ENCODE measurements around the gene GEN1. TPM values are rescaled to one million over a fixed set of nuclear protein-coding genes. Genes with fewer than 3 reads are reported as not detected.

Gene GEN1
- total RNA-seq, 1 experiment from 2014 or later = 23.7 TPM

DNA sequence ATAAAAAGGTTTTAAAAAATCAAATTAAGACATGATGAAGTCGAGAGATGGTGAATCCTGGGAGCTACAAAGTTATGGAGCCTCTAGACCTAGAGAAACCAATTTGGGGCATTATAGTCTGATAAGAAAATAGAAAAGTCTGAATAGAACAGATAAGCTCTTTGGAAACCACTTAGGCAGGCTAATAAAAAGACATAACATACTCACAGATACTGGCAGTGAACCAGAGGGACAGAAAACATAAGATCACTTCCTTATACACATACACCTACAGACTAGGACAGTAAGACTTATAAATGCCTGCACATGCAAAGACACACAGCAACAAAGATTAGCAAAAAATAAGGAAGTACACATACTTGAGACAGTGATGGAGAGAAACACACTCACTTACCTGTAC is 20.3 kb upstream of the GEN1 start (continued):
- TF ChIP-seq, protein P1, sequence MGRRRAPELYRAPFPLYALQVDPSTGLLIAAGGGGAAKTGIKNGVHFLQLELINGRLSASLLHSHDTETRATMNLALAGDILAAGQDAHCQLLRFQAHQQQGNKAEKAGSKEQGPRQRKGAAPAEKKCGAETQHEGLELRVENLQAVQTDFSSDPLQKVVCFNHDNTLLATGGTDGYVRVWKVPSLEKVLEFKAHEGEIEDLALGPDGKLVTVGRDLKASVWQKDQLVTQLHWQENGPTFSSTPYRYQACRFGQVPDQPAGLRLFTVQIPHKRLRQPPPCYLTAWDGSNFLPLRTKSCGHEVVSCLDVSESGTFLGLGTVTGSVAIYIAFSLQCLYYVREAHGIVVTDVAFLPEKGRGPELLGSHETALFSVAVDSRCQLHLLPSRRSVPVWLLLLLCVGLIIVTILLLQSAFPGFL (CRISPR knock-in tag; IDR thresholded peaks at IDR 0.05; ENCODE audit: borderline replicate concordance) = no peak
- TF ChIP-seq, protein P2, sequence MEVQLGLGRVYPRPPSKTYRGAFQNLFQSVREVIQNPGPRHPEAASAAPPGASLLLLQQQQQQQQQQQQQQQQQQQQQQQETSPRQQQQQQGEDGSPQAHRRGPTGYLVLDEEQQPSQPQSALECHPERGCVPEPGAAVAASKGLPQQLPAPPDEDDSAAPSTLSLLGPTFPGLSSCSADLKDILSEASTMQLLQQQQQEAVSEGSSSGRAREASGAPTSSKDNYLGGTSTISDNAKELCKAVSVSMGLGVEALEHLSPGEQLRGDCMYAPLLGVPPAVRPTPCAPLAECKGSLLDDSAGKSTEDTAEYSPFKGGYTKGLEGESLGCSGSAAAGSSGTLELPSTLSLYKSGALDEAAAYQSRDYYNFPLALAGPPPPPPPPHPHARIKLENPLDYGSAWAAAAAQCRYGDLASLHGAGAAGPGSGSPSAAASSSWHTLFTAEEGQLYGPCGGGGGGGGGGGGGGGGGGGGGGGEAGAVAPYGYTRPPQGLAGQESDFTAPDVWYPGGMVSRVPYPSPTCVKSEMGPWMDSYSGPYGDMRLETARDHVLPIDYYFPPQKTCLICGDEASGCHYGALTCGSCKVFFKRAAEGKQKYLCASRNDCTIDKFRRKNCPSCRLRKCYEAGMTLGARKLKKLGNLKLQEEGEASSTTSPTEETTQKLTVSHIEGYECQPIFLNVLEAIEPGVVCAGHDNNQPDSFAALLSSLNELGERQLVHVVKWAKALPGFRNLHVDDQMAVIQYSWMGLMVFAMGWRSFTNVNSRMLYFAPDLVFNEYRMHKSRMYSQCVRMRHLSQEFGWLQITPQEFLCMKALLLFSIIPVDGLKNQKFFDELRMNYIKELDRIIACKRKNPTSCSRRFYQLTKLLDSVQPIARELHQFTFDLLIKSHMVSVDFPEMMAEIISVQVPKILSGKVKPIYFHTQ (CRISPR knock-in tag; IDR thresholded peaks at IDR 0.05) = no peak
- TF ChIP-seq FOXK1 (CRISPR knock-in tag; IDR thresholded peaks at IDR 0.05) = no peak
- TF ChIP-seq SMAD4 (CRISPR knock-in tag; IDR thresholded peaks at IDR 0.05) = no peak

DNA sequence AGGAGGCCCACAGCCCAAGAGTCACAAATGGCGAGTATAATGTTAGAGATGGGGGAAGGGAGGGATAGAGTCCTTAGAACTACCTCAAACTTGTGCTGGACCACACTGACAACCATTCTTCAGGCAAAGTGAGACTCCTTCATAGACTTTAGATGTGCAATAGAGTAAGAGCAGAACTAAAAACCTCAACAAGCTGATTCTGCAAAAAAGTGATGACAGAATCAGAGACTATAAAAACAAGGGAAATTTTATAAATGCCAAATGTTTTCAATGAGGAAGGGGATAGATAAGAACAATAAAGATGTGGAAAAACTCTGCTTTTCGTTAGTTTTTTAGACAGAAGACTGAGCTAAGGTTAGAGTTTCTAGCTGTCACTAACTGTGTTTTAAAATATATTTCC is 18.1 kb upstream of the GEN1 start:
- no peaks in the 10 kb centered on the region for H3K4me1 Mint-ChIP-seq
- H3K27ac Mint-ChIP-seq = no peak overlapping the region
- POLR2A ChIA-PET = no interaction called here
- peaks cover 55% of the 10 kb centered on the region for H3K36me3 Mint-ChIP-seq
- TF ChIP-seq NR3C1 (CRISPR knock-in tag; conservative IDR thresholded peaks at IDR 0.05; ENCODE audit: low read depth) (no peak), SMAD3 (CRISPR knock-in tag; IDR thresholded peaks at IDR 0.05; ENCODE audit: borderline replicate concordance) (no peak), NFE2L1 (CRISPR knock-in tag; IDR thresholded peaks at IDR 0.05) (no peak), NFATC4 (CRISPR knock-in tag; IDR thresholded peaks at IDR 0.05) (no peak), RORB (CRISPR knock-in tag; IDR thresholded peaks at IDR 0.05) (no peak), KAT7 (CRISPR knock-in tag; IDR thresholded peaks at IDR 0.05; ENCODE audit: borderline replicate concordance) (no peak), FOXP1 (CRISPR knock-in tag; IDR thresholded peaks at IDR 0.05; ENCODE audit: borderline replicate concordance) (no peak), HMGA2 (CRISPR knock-in tag; IDR thresholded peaks at IDR 0.05) (no peak), EMX1 (CRISPR knock-in tag; IDR thresholded peaks at IDR 0.05) (no peak), TCF7 (CRISPR knock-in tag; IDR thresholded peaks at IDR 0.05; ENCODE audit: low read depth) (no peak)
- TF ChIP-seq, protein P2 (CRISPR knock-in tag; IDR thresholded peaks at IDR 0.05) = no peak
- TF ChIP-seq, protein P3, sequence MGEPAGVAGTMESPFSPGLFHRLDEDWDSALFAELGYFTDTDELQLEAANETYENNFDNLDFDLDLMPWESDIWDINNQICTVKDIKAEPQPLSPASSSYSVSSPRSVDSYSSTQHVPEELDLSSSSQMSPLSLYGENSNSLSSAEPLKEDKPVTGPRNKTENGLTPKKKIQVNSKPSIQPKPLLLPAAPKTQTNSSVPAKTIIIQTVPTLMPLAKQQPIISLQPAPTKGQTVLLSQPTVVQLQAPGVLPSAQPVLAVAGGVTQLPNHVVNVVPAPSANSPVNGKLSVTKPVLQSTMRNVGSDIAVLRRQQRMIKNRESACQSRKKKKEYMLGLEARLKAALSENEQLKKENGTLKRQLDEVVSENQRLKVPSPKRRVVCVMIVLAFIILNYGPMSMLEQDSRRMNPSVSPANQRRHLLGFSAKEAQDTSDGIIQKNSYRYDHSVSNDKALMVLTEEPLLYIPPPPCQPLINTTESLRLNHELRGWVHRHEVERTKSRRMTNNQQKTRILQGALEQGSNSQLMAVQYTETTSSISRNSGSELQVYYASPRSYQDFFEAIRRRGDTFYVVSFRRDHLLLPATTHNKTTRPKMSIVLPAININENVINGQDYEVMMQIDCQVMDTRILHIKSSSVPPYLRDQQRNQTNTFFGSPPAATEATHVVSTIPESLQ (CRISPR knock-in tag; IDR thresholded peaks at IDR 0.05) = no peak
- ATAC-seq = no peak
- CTCF ChIA-PET = no interaction called here
- no peaks in the 10 kb centered on the region for H3K27me3 Mint-ChIP-seq (ENCODE audit: low read depth)
- no peak for DNase-seq (ENCODE audit: low spot score)
- H3K4me3 Mint-ChIP-seq = no peak overlapping the region
- H3K9me3 Mint-ChIP-seq = no peaks in the 10 kb centered on the region

DNA sequence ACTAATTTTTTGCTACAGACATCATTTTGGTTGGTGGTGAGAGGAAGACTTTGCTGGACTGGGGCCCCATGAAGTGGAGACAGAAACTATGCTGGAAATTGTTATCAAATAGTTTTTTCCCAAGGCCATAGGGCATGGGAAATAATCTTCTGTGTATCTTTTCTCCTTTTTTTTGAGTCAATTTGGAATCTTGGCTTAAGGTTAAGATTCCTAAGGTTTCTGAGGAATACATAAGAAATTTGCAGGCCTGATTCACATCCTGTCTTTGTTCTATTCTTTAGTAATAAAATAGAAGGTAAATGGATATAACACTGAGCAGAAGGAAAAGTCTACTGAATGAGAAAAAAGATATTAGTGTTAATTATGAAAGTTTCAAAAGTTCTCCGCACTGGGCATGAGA is 16.9 kb upstream of the GEN1 start:
- Mint-ChIP-seq H3K4me1 (no peaks in the 10 kb centered on the region), H3K27ac (no peak overlapping the region), H3K4me3 (no peak overlapping the region), H3K27me3 (ENCODE audit: low read depth) (no peaks in the 10 kb centered on the region), H3K36me3 (peaks cover 48% of the 10 kb centered on the region), H3K9me3 (no peaks in the 10 kb centered on the region)
- no peak for DNase-seq (ENCODE audit: low spot score)
- no peak for TF ChIP-seq TCF7 (CRISPR knock-in tag; IDR thresholded peaks at IDR 0.05; ENCODE audit: low read depth)
- no peak for TF ChIP-seq SMAD3 (CRISPR knock-in tag; IDR thresholded peaks at IDR 0.05; ENCODE audit: borderline replicate concordance)
- TF ChIP-seq NFYB (CRISPR knock-in tag; conservative IDR thresholded peaks at IDR 0.05; ENCODE audit: low read depth) = no peak
- no peak for TF ChIP-seq MYBL2 (CRISPR knock-in tag; IDR thresholded peaks at IDR 0.05)
- no peak for TF ChIP-seq ZNF317 (CRISPR knock-in tag; IDR thresholded peaks at IDR 0.05; ENCODE audit: borderline replicate concordance, low read depth)
- TF ChIP-seq HMGA2 (CRISPR knock-in tag; IDR thresholded peaks at IDR 0.05) = no peak
- ChIA-PET POLR2A (no interaction called here), CTCF (no interaction called here)
- ATAC-seq = no peak

All from WTC11 (cell line).